HL-60 (cell line): ENCODE data around the gene TBK1.

Experiments used
- DNase-seq, 2 experiments: peaks; one replicate each; pipeline ENCODE4 v3.0.0-alpha.2; 2010 to 2020; ENCODE audit warnings: low read depth in 1 of 2, low spot score in 1 of 2
- H3K27ac ChIP-seq: fragments of 250-450 bp; sonication (Bioruptor Pico); replicated peaks from 2 replicates; pipeline ENCODE4 v1.5.1; 2020; ENCODE audit warnings: mild to moderate bottlenecking, moderate library complexity
- H3K27me3 ChIP-seq: fragments of 250-450 bp; sonication (Bioruptor Pico); 2 replicates; pipeline ENCODE4 v1.5.1; 2021; ENCODE audit warnings: mild to moderate bottlenecking, moderate library complexity; ENCODE audit not compliant: insufficient read depth, poor library complexity, severe bottlenecking
- H3K4me3 ChIP-seq: replicated peaks from 2 replicates; pipeline ENCODE4 v1.5.1; 2011; ENCODE audit warnings: mild to moderate bottlenecking, control low read depth, low read length; ENCODE audit not compliant: insufficient read depth
- GABPA ChIP-seq: IDR thresholded peaks from 2 replicates; pipeline ENCODE4 v1.6.1; 2012; ENCODE audit warnings: low read depth
- POLR2AphosphoS5 ChIP-seq: IDR thresholded peaks from 2 replicates; pipeline ENCODE4 v1.6.1; 2012; ENCODE audit warnings: low read depth
- SPI1 ChIP-seq: IDR thresholded peaks from 2 replicates; pipeline ENCODE4 v1.6.1; 2012; ENCODE audit warnings: low read depth, mild to moderate bottlenecking, borderline replicate concordance
- TF ChIP-seq, protein P1 (sequence below): IDR thresholded peaks from one replicate; pipeline ENCODE4 v1.5.1; 2011; ENCODE audit warnings: low read length, control low read depth, inconsistent platforms; ENCODE audit not compliant: insufficient read depth
- TF ChIP-seq, protein P2 (sequence below): IDR thresholded peaks from 2 replicates; pipeline ENCODE4 v1.6.1; 2012; ENCODE audit warnings: low read depth; ENCODE audit not compliant: insufficient replicate concordance

The TBK1 gene

DNA sequence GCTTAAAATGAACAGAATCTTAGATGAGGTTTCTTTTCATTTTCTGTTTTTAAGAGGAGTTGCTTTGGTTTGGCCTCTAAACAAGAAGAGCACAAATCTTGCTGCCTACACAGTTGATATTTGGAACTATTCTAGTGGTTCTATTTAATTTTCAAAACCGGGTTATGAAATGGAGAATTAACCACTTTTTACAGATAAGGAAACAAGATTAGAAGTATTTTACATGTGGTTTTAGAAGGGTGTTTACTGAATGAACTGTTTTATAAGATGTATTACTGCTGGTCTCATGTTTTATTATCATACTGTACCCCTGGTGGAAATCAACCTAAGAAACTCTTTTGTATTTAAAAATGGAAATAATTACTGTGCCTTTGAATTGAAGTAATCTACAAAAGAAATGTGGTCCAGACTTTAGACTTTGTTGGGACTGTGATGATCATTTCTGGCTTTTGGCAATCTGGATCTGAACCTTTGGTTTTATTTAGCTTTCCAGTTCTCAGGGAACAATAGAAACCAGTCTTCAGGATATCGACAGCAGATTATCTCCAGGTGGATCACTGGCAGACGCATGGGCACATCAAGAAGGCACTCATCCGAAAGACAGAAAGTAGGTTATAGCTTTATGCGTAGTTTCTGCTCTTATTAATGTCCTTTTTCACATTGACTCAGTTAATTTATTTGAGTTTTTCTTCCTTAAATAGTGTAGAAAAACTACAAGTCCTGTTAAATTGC lies 43.2 kb downstream of the TBK1 start:
- Histone ChIP-seq H3K27ac (no peak overlapping the region), H3K4me3 (no peak overlapping the region), H3K27me3 (no peaks in the 10 kb centered on the region)
- no peak for DNase-seq
- TF ChIP-seq, protein P1, sequence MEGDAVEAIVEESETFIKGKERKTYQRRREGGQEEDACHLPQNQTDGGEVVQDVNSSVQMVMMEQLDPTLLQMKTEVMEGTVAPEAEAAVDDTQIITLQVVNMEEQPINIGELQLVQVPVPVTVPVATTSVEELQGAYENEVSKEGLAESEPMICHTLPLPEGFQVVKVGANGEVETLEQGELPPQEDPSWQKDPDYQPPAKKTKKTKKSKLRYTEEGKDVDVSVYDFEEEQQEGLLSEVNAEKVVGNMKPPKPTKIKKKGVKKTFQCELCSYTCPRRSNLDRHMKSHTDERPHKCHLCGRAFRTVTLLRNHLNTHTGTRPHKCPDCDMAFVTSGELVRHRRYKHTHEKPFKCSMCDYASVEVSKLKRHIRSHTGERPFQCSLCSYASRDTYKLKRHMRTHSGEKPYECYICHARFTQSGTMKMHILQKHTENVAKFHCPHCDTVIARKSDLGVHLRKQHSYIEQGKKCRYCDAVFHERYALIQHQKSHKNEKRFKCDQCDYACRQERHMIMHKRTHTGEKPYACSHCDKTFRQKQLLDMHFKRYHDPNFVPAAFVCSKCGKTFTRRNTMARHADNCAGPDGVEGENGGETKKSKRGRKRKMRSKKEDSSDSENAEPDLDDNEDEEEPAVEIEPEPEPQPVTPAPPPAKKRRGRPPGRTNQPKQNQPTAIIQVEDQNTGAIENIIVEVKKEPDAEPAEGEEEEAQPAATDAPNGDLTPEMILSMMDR, result no peak
- TF ChIP-seq POLR2AphosphoS5 (no peak), SPI1 (no peak), GABPA (no peak)
- TF ChIP-seq, protein P2, sequence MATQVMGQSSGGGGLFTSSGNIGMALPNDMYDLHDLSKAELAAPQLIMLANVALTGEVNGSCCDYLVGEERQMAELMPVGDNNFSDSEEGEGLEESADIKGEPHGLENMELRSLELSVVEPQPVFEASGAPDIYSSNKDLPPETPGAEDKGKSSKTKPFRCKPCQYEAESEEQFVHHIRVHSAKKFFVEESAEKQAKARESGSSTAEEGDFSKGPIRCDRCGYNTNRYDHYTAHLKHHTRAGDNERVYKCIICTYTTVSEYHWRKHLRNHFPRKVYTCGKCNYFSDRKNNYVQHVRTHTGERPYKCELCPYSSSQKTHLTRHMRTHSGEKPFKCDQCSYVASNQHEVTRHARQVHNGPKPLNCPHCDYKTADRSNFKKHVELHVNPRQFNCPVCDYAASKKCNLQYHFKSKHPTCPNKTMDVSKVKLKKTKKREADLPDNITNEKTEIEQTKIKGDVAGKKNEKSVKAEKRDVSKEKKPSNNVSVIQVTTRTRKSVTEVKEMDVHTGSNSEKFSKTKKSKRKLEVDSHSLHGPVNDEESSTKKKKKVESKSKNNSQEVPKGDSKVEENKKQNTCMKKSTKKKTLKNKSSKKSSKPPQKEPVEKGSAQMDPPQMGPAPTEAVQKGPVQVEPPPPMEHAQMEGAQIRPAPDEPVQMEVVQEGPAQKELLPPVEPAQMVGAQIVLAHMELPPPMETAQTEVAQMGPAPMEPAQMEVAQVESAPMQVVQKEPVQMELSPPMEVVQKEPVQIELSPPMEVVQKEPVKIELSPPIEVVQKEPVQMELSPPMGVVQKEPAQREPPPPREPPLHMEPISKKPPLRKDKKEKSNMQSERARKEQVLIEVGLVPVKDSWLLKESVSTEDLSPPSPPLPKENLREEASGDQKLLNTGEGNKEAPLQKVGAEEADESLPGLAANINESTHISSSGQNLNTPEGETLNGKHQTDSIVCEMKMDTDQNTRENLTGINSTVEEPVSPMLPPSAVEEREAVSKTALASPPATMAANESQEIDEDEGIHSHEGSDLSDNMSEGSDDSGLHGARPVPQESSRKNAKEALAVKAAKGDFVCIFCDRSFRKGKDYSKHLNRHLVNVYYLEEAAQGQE, result no peak

DNA sequence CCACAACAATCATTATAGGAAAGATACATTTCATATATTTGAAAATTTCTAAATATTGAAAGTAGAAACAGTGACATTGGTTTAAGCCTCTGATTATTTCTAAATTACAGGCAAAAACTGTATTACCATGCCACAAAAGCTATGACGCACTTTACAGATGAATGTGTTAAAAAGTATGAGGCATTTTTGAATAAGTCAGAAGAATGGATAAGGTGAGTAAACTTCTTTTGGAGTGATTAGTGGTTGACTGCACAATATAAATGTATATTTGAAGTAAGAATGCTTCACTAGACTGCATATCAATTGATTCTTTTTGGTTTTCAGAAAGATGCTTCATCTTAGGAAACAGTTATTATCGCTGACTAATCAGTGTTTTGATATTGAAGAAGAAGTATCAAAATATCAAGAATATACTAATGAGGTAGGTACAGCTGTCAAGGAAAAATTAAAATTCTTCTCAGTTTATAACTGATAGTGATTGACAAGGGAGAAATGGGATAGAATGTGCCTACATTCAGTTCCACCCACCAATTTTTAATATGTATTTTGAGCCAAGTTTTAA lies 45.0 kb downstream of the TBK1 start:
- DNase-seq, result no peak
- H3K4me3 ChIP-seq, result no peak overlapping the region
- H3K27ac ChIP-seq, result no peak overlapping the region
- no peaks in the 10 kb centered on the region for H3K27me3 ChIP-seq
- TF ChIP-seq, protein P2, result no peak
- TF ChIP-seq SPI1 (no peak), GABPA (no peak), POLR2AphosphoS5 (no peak)
- TF ChIP-seq, protein P1, result no peak

DNA sequence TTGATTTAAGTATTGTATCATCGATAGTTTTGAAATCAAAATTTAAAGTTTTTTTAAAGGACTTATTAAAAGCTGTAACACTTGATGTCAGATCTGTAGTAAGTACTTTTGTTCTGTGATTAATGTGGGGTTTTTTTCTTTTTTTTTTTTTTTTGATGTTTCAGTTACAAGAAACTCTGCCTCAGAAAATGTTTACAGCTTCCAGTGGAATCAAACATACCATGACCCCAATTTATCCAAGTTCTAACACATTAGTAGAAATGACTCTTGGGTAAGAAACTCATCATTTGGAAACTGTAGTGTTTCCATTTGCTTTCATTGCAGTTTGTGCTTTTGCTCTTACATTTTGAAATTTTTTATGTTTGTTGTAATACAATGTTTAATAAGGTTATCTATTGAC lies 45.6 kb downstream of the TBK1 start:
- no peak overlapping the region for H3K27ac ChIP-seq
- TF ChIP-seq, protein P2, result no peak
- TF ChIP-seq GABPA, result no peak
- no peak for TF ChIP-seq POLR2AphosphoS5
- TF ChIP-seq SPI1, result no peak
- TF ChIP-seq, protein P1, result no peak
- no peaks in the 10 kb centered on the region for H3K27me3 ChIP-seq
- H3K4me3 ChIP-seq, result no peak overlapping the region
- DNase-seq, result no peak
